Upper lobe of left lung (tissue), 6 donors: Measurements from ENCODE around the gene PCDHGA2. TPM values are rescaled to one million over a fixed set of nuclear protein-coding genes. Genes with fewer than 3 reads are reported as not detected.
"Not testable (repeated sequence)": the region's sequence is repeated elsewhere in the genome, so short reads cannot be mapped to it uniquely, and the experiment has no call there.

ENCODE experiments used
- ATAC-seq, 2 donors: fragments of 200-7000 bp; cut with Tn5 transposase; one replicate each; pipeline ENCODE4 v1.9.1; 2022; ENCODE audit warnings: mild to moderate bottlenecking in 2 of 2, moderate library complexity in 2 of 2; ENCODE audit not compliant: low FRiP score in 2 of 2
- DNase-seq, 2 donors: peaks; one replicate each; pipeline ENCODE4 v3.0.0-alpha.2; 2019 to 2020
- H3K27ac ChIP-seq, 4 donors: fragments of 200-600 bp; sonication (generic); one replicate each; pipeline ENCODE4 v1.5.1; 2016 to 2019
- H3K27me3 ChIP-seq, 4 donors: fragments of 200-600 bp; sonication (generic); one replicate each; pipeline ENCODE4 v1.5.1; 2017 to 2019
- H3K36me3 ChIP-seq, 4 donors: fragments of 200-600 bp; sonication (generic); one replicate each; pipeline ENCODE4 v1.5.1; 2016 to 2019
- H3K4me1 ChIP-seq, 4 donors: fragments of 200-600 bp; sonication (generic); one replicate each; pipeline ENCODE4 v1.5.1; 2018 to 2019
- H3K4me3 ChIP-seq, 4 donors: fragments of 200-600 bp; sonication (generic); one replicate each; pipeline ENCODE4 v1.5.1; 2017 to 2019; ENCODE audit warnings: mild to moderate bottlenecking in 2 of 4, moderate library complexity in 1 of 4
- H3K9me3 ChIP-seq, 4 donors: fragments of 200-600 bp; sonication (generic); one replicate each; pipeline ENCODE4 v1.5.1; 2018 to 2019
- EP300 ChIP-seq, 4 donors: sonication (generic); formaldehyde crosslinking; IDR thresholded peaks; one replicate each; pipeline ENCODE4 v1.5.1; 2017; ENCODE audit warnings: antibody characterized with exemption in 4 of 4, control low read depth in 2 of 4
- POLR2A ChIP-seq, 4 donors: fragments of 450-650 bp; IDR thresholded peaks; one replicate each; pipeline ENCODE4 v1.5.1; 2016 to 2017; ENCODE audit warnings: antibody characterized with exemption in 4 of 4, mild to moderate bottlenecking in 2 of 4
- POLR2AphosphoS5 ChIP-seq, 2 donors: sonication (generic); formaldehyde crosslinking; IDR thresholded peaks; one replicate each; pipeline ENCODE4 v1.5.1; 2017; ENCODE audit warnings: antibody characterized with exemption in 2 of 2
- WGBS, 2 donors: methylation state at CpG; one replicate each; pipeline ENCODE4 v1.1.5; 2017 to 2018; 5-methylcytosine and 5-hydroxymethylcytosine counted together
- total RNA-seq, 6 donors: library from RNA; depleted of rRNA in 4 of 6; stranded (reverse); fragments of >200 nt in 4 of 6; gene quantifications; one replicate each; pipeline versions ENCODE4 v1.1.0 to v1.2.1, GENCODE V29; 2016 to 2021
- TF ChIP-seq, protein P1 (sequence below), 6 experiments: fragments of 450-650 bp in 4 of 6; fragments of 200-600 bp in 2 of 6; sonication (generic) in 2 of 6; IDR thresholded peaks; one replicate each; pipeline ENCODE4 v1.5.1; 2016 to 2019; ENCODE audit warnings: antibody characterized with exemption in 6 of 6
- donor health status: DM: no; HTN: no; CAD: no; lungs with moderate emphysema.
- donor health status: DM: no; HTN: yes; CAD: no; lungs with severe emphysema.

PCDHGA2 gene
- total RNA-seq, 6 donors from 2014 or later: 1.6 to 4.3 (median 2.7) TPM

DNA sequence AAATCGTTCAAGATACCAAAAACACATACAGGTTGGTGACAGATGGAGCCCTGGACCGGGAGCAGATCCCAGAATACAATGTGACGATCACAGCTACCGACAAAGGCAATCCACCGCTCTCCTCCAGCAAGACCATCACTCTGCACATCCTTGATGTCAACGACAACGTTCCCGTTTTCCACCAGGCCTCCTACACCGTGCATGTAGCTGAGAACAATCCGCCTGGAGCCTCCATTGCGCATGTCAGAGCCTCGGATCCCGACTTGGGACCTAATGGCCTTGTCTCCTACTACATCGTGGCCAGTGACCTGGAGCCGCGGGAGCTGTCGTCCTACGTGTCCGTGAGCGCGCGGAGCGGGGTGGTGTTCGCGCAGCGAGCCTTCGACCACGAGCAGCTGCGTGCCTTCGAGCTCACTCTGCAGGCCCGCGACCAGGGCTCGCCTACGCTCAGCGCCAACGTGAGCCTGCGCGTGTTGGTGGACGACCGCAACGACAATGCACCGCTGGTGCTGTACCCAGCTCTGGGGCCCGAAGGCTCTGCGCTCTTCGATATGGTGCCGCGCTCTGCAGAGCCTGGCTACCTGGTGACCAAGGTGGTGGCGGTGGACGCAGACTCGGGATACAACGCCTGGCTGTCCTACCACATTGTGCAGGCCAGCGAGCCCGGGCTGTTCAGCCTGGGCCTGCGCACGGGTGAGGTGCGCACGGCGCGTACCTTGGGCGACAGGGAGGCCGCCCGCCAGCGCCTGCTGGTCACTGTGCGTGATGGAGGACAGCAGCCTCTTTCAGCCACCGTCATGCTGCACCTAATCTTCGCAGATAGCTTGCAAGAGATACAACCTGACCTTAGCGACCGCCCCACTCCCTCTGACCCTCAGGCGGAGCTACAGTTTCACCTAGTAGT is 33.3 kb downstream of the PCDHGA2 start:
- peaks cover 55 to 89% (median 79%) of the 10 kb centered on the region in 4 donors for H3K9me3 ChIP-seq
- H3K4me1 ChIP-seq: no peaks in the 10 kb centered on the region
- peaks cover 0 to 3% (median 0%) of the 10 kb centered on the region in 4 donors for H3K27me3 ChIP-seq
- no peak overlapping the region for H3K27ac ChIP-seq
- 33 to 36% methylated on average over 32 to 50 of the region's 69 CpGs for whole genome bisulfite sequencing, 2 donors
- no peak overlapping the region for H3K4me3 ChIP-seq
- peak in 1 of 2 donors; percentile 73 for DNase-seq
- no peak for TF ChIP-seq EP300 (IDR thresholded peaks at IDR 0.05)
- TF ChIP-seq POLR2AphosphoS5 (IDR thresholded peaks at IDR 0.05): no peak
- TF ChIP-seq POLR2A (IDR thresholded peaks at IDR 0.05): no peak
- TF ChIP-seq, protein P1, sequence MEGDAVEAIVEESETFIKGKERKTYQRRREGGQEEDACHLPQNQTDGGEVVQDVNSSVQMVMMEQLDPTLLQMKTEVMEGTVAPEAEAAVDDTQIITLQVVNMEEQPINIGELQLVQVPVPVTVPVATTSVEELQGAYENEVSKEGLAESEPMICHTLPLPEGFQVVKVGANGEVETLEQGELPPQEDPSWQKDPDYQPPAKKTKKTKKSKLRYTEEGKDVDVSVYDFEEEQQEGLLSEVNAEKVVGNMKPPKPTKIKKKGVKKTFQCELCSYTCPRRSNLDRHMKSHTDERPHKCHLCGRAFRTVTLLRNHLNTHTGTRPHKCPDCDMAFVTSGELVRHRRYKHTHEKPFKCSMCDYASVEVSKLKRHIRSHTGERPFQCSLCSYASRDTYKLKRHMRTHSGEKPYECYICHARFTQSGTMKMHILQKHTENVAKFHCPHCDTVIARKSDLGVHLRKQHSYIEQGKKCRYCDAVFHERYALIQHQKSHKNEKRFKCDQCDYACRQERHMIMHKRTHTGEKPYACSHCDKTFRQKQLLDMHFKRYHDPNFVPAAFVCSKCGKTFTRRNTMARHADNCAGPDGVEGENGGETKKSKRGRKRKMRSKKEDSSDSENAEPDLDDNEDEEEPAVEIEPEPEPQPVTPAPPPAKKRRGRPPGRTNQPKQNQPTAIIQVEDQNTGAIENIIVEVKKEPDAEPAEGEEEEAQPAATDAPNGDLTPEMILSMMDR (IDR thresholded peaks at IDR 0.05): no peak
- no peak for ATAC-seq
- H3K36me3 ChIP-seq: no peaks in the 10 kb centered on the region

DNA sequence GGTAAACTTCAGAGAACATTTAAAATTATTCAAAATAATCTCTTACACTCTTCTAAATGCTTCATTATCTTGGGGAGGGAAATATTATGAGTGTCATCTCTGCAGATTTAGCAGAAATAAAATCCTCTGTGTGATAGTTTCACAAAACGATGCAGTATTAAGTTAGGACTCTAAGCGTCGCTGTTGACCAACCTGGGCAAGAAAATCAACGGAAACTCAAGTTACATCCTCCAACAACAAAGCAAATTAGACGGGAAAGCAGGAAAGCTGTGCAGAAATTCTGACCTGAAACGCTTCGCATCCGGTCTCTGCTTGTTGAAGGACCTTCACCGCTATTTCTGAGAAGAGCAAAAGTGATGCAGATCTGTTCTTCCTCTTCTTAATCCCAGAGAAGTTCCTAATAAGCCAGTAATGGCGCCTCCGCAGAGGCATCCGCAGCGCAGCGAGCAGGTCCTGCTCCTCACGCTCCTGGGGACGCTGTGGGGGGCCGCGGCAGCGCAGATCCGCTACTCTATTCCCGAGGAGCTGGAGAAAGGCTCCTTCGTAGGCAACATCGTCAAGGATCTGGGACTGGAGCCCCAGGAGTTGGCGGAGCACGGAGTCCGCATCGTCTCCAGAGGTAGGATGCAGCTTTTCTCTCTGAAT is 35.2 kb downstream of the PCDHGA2 start, which contains the start of gene PCDHGA6:
TSS of gene PCDHGA6 (plus strand) at position 219 of the 645 bp plus-strand sequence. CDS start at position 412, 193 bp downstream.
- peaks cover 68 to 89% (median 83%) of the 10 kb centered on the region in 4 donors for H3K9me3 ChIP-seq
- no peaks in the 10 kb centered on the region for H3K4me1 ChIP-seq
- no peak within 1 kb of the TSS for H3K27ac ChIP-seq
- ATAC-seq (no peak), DNase-seq (peak in 1 of 2 donors; percentile 59)
- WGBS, 2 donors: 13 to 21% methylated on average over 22 to 27 of the region's 27 CpGs
- no peaks in the 10 kb centered on the region for H3K27me3 ChIP-seq
- TF ChIP-seq EP300 (IDR thresholded peaks at IDR 0.05): no peak
- TF ChIP-seq, protein P1 (IDR thresholded peaks at IDR 0.05): peak in 2 of 6 experiments; percentile 10 to 25
- TF ChIP-seq POLR2A (IDR thresholded peaks at IDR 0.05): no peak
- no peak for TF ChIP-seq POLR2AphosphoS5 (IDR thresholded peaks at IDR 0.05)
- H3K4me3 ChIP-seq: peak within 1 kb of the TSS in 3 of 4 donors; percentile 7 to 33 (median 7)
- H3K36me3 ChIP-seq: no peaks in the 10 kb centered on the region

DNA sequence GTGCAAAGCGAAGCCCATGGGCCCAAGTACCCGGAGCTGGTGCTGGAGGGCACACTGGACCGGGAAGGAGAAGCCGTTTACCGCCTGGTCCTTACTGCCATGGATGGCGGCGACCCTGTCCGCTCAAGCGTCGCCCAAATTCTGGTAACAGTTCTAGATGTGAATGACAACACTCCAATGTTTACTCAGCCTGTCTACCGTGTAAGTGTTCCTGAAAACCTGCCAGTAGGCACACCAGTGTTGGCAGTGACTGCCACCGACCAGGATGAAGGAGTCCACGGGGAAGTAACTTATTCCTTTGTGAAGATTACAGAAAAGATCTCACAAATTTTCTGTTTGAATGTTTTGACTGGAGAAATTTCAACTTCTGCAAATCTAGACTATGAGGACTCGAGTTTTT is 36.1 kb downstream of the PCDHGA2 start:
- H3K4me1 ChIP-seq: no peaks in the 10 kb centered on the region
- WGBS, 2 donors: 57 to 65% methylated on average over 6 to 14 of the region's 14 CpGs
- peak in 1 of 2 donors; percentile 32 for DNase-seq
- H3K36me3 ChIP-seq: no peaks in the 10 kb centered on the region
- H3K4me3 ChIP-seq: no peak overlapping the region
- peaks cover 68 to 83% (median 82%) of the 10 kb centered on the region in 4 donors for H3K9me3 ChIP-seq
- TF ChIP-seq POLR2AphosphoS5 (IDR thresholded peaks at IDR 0.05) (no peak), EP300 (IDR thresholded peaks at IDR 0.05) (no peak), POLR2A (IDR thresholded peaks at IDR 0.05) (no peak)
- TF ChIP-seq, protein P1 (IDR thresholded peaks at IDR 0.05): no peak
- no peaks in the 10 kb centered on the region for H3K27me3 ChIP-seq
- no peak for ATAC-seq
- H3K27ac ChIP-seq: no peak overlapping the region

DNA sequence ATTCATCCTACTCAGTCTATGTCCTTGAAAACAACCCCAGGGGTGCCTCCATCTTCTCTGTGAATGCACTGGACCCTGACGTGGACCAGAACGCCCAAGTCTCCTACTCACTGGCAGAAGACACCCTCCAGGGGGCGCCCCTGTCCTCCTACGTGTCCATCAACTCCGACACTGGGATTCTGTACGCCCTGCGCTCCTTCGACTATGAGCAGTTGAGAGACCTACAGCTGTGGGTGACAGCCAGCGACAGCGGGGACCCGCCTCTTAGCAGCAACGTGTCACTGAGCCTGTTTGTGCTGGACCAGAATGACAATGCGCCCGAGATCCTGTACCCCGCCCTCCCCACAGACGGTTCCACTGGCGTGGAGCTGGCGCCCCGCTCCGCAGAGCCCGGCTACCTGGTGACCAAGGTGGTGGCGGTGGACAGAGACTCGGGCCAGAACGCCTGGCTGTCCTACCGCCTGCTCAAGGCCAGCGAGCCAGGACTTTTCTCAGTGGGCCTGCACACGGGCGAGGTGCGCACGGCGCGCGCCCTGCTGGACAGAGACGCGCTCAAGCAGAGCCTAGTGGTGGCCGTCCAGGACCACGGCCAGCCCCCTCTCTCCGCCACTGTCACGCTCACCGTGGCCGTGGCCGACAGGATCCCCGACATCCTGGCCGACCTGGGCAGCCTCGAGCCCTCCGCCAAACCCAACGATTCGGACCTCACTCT is 37.0 kb downstream of the PCDHGA2 start:
- not testable (repeated sequence) for H3K4me3 ChIP-seq, H3K36me3 ChIP-seq, H3K4me1 ChIP-seq, H3K27me3 ChIP-seq, H3K27ac ChIP-seq
- 42 to 47% methylated on average over 10 to 19 of the region's 48 CpGs for WGBS, 2 donors
- peaks cover 65 to 78% (median 74%) of the 10 kb centered on the region in 4 donors for H3K9me3 ChIP-seq
- peak in 1 of 2 donors; percentile 53 for DNase-seq
- ATAC-seq: peak in 1 of 2 donors; percentile 11
